ENCODE results near the gene EYS. TPM values are rescaled to one million over a fixed set of nuclear protein-coding genes. Genes with fewer than 3 reads are reported as not detected.

The EYS gene
- total RNA-seq, 1 donor from 2014 or later, result not detected

- no peak for TF ChIP-seq CTCF (IDR thresholded peaks at IDR 0.05; ENCODE audit: unreplicated experiment)
- H3K4me3 Mint-ChIP-seq (ENCODE audit: unreplicated experiment), result no peak overlapping the region
- no peaks in the 10 kb centered on the region for H3K36me3 Mint-ChIP-seq (ENCODE audit: low read depth, unreplicated experiment)
- no peaks in the 10 kb centered on the region for H3K27me3 Mint-ChIP-seq (ENCODE audit: unreplicated experiment)
- H3K4me1 Mint-ChIP-seq (ENCODE audit: unreplicated experiment), result no peaks in the 10 kb centered on the region
- peaks cover 5% of the 10 kb centered on the region for H3K9me3 Mint-ChIP-seq (ENCODE audit: unreplicated experiment)
- H3K27ac Mint-ChIP-seq (ENCODE audit: unreplicated experiment), result no peak overlapping the region
- DNase-seq (ENCODE audit: low spot score), result no peak
Measured at GRCh38 chr6:65182681-65183080, 524.3 kb downstream of the EYS start.

GRCh38 chr6:65170273-65170672 is 536.8 kb downstream of the EYS start:
- TF ChIP-seq CTCF (IDR thresholded peaks at IDR 0.05; ENCODE audit: unreplicated experiment), result no peak
- Mint-ChIP-seq H3K4me3 (ENCODE audit: unreplicated experiment) (no peak overlapping the region), H3K27ac (ENCODE audit: unreplicated experiment) (no peak overlapping the region), H3K27me3 (ENCODE audit: unreplicated experiment) (no peaks in the 10 kb centered on the region), H3K4me1 (ENCODE audit: unreplicated experiment) (no peaks in the 10 kb centered on the region), H3K9me3 (ENCODE audit: unreplicated experiment) (no peaks in the 10 kb centered on the region), H3K36me3 (ENCODE audit: low read depth, unreplicated experiment) (no peaks in the 10 kb centered on the region)
- no peak for DNase-seq (ENCODE audit: low spot score)

GRCh38 chr6:65161661-65162060 is 545.4 kb downstream of the EYS start:
- Mint-ChIP-seq H3K4me3 (ENCODE audit: unreplicated experiment) (no peak overlapping the region), H3K27me3 (ENCODE audit: unreplicated experiment) (no peaks in the 10 kb centered on the region), H3K4me1 (ENCODE audit: unreplicated experiment) (no peaks in the 10 kb centered on the region), H3K36me3 (ENCODE audit: low read depth, unreplicated experiment) (no peaks in the 10 kb centered on the region), H3K27ac (ENCODE audit: unreplicated experiment) (no peak overlapping the region), H3K9me3 (ENCODE audit: unreplicated experiment) (no peaks in the 10 kb centered on the region)
- DNase-seq (ENCODE audit: low spot score), result no peak
- TF ChIP-seq CTCF (IDR thresholded peaks at IDR 0.05; ENCODE audit: unreplicated experiment), result no peak

- Mint-ChIP-seq H3K36me3 (ENCODE audit: low read depth, unreplicated experiment) (no peaks in the 10 kb centered on the region), H3K27me3 (ENCODE audit: unreplicated experiment) (no peaks in the 10 kb centered on the region)
- TF ChIP-seq CTCF (IDR thresholded peaks at IDR 0.05; ENCODE audit: unreplicated experiment), result no peak
Measured at GRCh38 chr6:65157025-65157424, 550.0 kb downstream of the EYS start.

GRCh38 chr6:65155083-65155482 is 551.9 kb downstream of the EYS start:
- H3K36me3 Mint-ChIP-seq (ENCODE audit: low read depth, unreplicated experiment), result no peaks in the 10 kb centered on the region

More at GRCh38 chr6:65157025-65157424, 550.0 kb downstream of the EYS start:
- no peak overlapping the region for H3K4me3 Mint-ChIP-seq (ENCODE audit: unreplicated experiment)
- peaks cover 4% of the 10 kb centered on the region for H3K4me1 Mint-ChIP-seq (ENCODE audit: unreplicated experiment)
- H3K27ac Mint-ChIP-seq (ENCODE audit: unreplicated experiment), result no peak overlapping the region
- H3K9me3 Mint-ChIP-seq (ENCODE audit: unreplicated experiment), result no peaks in the 10 kb centered on the region
- no peak for DNase-seq (ENCODE audit: low spot score)

More at GRCh38 chr6:65155083-65155482, 551.9 kb downstream of the EYS start:
- no peaks in the 10 kb centered on the region for H3K9me3 Mint-ChIP-seq (ENCODE audit: unreplicated experiment)
- TF ChIP-seq CTCF (IDR thresholded peaks at IDR 0.05; ENCODE audit: unreplicated experiment), result no peak
- H3K27ac Mint-ChIP-seq (ENCODE audit: unreplicated experiment), result no peak overlapping the region
- H3K4me3 Mint-ChIP-seq (ENCODE audit: unreplicated experiment), result no peak overlapping the region
- no peaks in the 10 kb centered on the region for H3K27me3 Mint-ChIP-seq (ENCODE audit: unreplicated experiment)
- peaks cover 4% of the 10 kb centered on the region for H3K4me1 Mint-ChIP-seq (ENCODE audit: unreplicated experiment)
- DNase-seq (ENCODE audit: low spot score), result no peak

Data from endothelial cell (in vitro differentiated cells).